ENCODE measurements around the gene CDADC1. TPM values are rescaled to one million over a fixed set of nuclear protein-coding genes. Genes with fewer than 3 reads are reported as not detected.

The CDADC1 gene
- polyA plus RNA-seq, 1 of the 3 experiments (the other 2 are of a cell fraction) = 3.5 TPM

GRCh38 chr13:49319551-49319950, 71.8 kb downstream of the CDADC1 start (continued):
- TF ChIP-seq ZBTB33 (IDR thresholded peaks at IDR 0.05; ENCODE audit: borderline replicate concordance, low read depth) = no peak
- TF ChIP-seq USF1 (IDR thresholded peaks at IDR 0.05; ENCODE audit: borderline replicate concordance, low read depth) = no peak
- TF ChIP-seq FOXM1 (IDR thresholded peaks at IDR 0.05; ENCODE audit: low read depth) = no peak
- TF ChIP-seq TAF1 (IDR thresholded peaks at IDR 0.05; ENCODE audit: borderline replicate concordance, low read depth, low read length) = no peak
- no peak for TF ChIP-seq TCF12 (IDR thresholded peaks at IDR 0.05)
- TF ChIP-seq CHD2 (IDR thresholded peaks at IDR 0.05; ENCODE audit: low read length, partially characterized antibody) = no peak
- TF ChIP-seq NFIC (IDR thresholded peaks at IDR 0.05; ENCODE audit: borderline replicate concordance) = no peak
- no peak for TF ChIP-seq PBX3 (IDR thresholded peaks at IDR 0.05)

- Histone ChIP-seq H3K36me3 (replicated peaks in 1 of 2; ENCODE audit: control insufficient read depth in 1 of 2, insufficient read depth in 2 of 2, low read length in 1 of 2) (no peaks in the 10 kb centered on the region), H4K20me1 (ENCODE audit: insufficient read depth) (no peaks in the 10 kb centered on the region), H2AFZ (ENCODE audit: low read depth) (no peak overlapping the region), H3K4me1 (ENCODE audit: control insufficient read depth in 1 of 2, insufficient read depth in 2 of 2, low read depth in 1 of 2, low read length in 1 of 2) (no peaks in the 10 kb centered on the region; a peak in 1 of 4 replicates), H3K4me3 (ENCODE audit: low read depth in 2 of 2, low read length in 1 of 2) (no peak overlapping the region), H3K4me2 (no peak overlapping the region), H3K9ac (no peak overlapping the region), H3F3A (replicated peaks; ENCODE audit: insufficient read depth) (no peaks in the 10 kb centered on the region), H3K9me2 (no peaks in the 10 kb centered on the region), H3K27me3 (ENCODE audit: insufficient read depth) (no peaks in the 10 kb centered on the region), H3K79me2 (ENCODE audit: insufficient read depth) (no peaks in the 10 kb centered on the region), H3K9me3 (no peaks in the 10 kb centered on the region), H3K27ac (ENCODE audit: low read depth in 2 of 2, low read length in 1 of 2) (no peak overlapping the region)
- POLR2A ChIA-PET = no interaction called here
- CTCF ChIA-PET = interaction anchor here (0.6 to 0.7 kb wide), 2 partner anchors 419 to 532 kb away, joined by 3 to 4 read pairs; no protein-coding TSS in a partner anchor
- 96% methylated on average over 2 of the region's 2 CpGs for WGBS (ENCODE audit: low lambda C conversion rate)
- no peak for TF ChIP-seq USF2 (IDR thresholded peaks at IDR 0.05; ENCODE audit: borderline replicate concordance, low read depth, low read length)
- TF ChIP-seq MXI1 (IDR thresholded peaks at IDR 0.05; ENCODE audit: low read depth, low read length) = no peak
- TF ChIP-seq RAD21 (IDR thresholded peaks at IDR 0.05; ENCODE audit: low read length) = no peak
- no peak for TF ChIP-seq FOXM1 (IDR thresholded peaks at IDR 0.05; ENCODE audit: low read depth)
- TF ChIP-seq YY1 (IDR thresholded peaks at IDR 0.05; ENCODE audit: low read depth) = no peak
- no peak for TF ChIP-seq JUND (IDR thresholded peaks at IDR 0.05)
- TF ChIP-seq CTCF (IDR thresholded peaks at IDR 0.05) = no peak
- no peak for TF ChIP-seq SIN3A (IDR thresholded peaks at IDR 0.05; ENCODE audit: borderline replicate concordance, low read depth, low read length)
- TF ChIP-seq NRF1 (IDR thresholded peaks at IDR 0.05; ENCODE audit: low read depth, low read length) = no peak
- TF ChIP-seq RCOR1 (IDR thresholded peaks at IDR 0.05; ENCODE audit: low read length) = no peak
- no peak for DNase-seq
These were observed 72.2 kb downstream of the CDADC1 start for GRCh38 chr13:49319951-49320350.

Data from SK-N-SH (cell line).